GM21526 (cell line): ENCODE results near the gene NR3C1.
A peak's percentile ranks its signal among the peaks of the same experiment; 100 is the strongest.

ENCODE experiments used
- ATAC-seq: cut with Tn5 transposase; IDR thresholded peaks from one replicate; pipeline ENCODE4 v1.9.1; 2021; ENCODE audit warnings: moderate library complexity; ENCODE audit not compliant: unreplicated experiment, low FRiP score

NR3C1 gene

DNA sequence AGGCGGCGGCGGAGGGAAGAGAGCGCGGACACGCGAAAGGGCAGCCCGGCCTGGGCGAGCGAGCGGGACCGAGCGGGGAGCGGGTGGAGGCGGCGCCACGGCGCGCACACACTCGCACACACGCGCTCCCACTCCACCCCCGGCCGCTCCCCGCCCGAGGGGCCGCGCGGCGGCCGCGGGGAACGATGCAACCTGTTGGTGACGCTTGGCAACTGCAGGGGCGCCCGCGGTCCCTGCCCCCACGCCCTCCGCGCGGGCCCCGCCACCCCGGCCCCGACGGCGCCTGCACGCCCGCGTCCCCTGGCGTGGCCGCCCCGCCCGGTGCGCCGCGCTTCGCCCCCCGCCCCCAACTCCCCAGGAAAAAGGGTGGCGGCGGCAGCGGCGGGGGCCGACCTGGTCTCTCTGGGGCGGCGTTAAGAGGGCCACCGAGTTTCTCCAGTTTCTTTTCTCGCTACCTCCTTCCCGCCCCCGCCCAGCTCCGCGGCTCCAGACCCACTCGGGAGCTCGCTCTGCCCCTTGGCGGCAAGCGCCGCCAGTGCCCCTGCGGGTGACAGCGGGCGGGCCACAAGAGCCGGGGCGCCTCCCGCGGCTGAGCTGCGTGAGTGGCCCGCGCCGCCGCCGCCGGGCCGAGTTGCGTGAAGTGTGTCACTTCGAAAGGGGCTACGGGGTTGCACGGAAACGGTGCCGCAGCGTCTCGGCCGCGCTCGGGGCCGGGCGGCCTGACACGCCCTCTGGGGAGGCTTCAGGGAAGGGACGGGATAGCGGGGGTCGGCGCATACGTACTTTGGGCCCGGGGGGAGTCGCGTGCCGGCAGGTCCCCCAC lies at the start of gene NR3C1:
NR3C1 (minus strand) TSS at position 94 of the 823 bp plus-strand sequence. CDS start 2,847 bp downstream, outside the sequence.
- ATAC-seq: peak; percentile 51

DNA sequence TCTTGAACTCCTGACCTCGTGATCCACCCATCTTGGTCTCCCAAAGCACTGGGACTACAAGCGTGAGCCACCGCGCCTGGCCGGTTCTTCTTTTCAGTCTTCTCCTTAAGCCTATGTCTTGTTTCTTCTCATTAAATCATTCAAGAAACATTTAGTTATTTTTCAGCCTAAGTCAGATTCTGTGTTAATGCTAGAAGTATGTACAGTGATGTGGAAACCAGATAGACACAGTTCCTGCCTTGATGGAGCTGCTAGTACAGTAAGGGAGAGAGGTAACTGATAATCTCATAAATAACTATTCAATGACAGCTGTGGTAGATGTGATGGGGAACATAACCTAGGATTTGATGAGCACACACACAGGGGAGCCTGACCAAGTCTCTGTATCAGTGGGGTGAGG lies 46.3 kb upstream of the NR3C1 start:
- ATAC-seq: no peak

DNA sequence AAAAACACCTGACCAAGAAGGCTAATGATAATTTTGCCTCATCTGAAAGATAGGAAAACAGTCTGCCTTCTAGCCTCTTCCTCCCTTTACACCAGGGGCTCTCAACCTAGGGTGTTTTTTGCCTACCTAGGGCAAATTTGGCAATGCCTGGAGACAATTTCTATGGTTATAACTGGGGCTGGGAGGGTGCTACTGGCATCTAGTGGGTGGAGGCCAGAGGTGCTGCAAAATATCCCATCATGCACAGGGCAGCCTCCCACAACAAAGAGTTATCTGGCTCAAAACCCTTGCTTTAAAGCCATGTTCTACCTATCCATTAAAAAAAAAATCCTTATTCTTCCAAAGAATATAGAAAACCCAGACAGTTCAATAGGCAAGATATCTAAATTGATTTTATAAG lies 45.0 kb upstream of the NR3C1 start:
- no peak for ATAC-seq

DNA sequence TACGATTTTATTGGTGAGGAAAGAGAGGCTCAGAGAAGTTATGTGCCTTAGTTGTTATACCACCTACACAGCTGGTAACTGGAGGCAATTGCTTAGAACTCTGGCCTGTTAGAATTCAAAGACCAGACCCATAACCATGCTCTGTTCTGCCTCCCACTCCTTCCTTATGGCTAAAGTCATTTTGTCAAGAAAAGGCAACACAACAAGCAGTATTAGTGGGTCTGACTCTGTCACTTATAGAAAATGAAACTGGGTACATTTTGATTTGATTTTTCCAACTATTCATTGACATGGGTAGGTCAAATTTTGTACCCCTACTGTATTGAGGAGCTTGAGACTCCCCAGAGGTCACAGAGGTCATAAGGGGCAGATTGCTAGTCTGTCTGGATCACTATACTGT lies 44.5 kb upstream of the NR3C1 start:
- no peak for ATAC-seq

DNA sequence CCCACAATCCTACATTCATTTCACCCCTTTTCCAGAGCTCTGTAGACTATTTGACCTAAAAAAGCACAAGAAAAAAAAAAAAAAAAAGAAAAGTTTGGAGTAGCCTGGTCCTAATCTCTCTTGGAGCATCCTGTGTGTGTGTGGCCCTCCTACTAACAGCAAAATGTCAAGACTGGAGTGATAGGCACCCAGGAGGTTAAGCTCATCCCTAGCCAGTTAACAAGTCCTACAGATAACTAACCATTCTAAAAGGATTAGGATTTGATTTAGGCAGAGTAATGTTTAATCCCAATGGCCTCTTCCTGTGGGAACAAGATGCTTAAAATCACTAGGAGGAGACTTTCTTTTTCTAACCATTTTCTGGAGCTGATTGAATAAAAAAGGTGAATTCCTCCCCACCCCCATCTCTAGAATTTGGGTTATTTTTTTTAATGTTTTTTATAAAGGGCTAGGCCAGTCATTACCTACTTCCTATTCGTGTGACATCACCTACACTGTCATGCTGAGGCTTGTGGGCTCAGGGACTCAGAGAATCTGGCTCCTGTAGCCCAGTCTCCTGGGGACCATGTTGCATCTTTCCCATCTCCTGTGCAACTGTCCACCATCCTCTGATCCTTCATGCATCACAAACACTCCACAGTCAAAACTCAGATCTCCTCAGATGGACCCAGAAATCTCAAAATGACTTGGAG lies 43.2 kb upstream of the NR3C1 start:
- ATAC-seq: no peak

DNA sequence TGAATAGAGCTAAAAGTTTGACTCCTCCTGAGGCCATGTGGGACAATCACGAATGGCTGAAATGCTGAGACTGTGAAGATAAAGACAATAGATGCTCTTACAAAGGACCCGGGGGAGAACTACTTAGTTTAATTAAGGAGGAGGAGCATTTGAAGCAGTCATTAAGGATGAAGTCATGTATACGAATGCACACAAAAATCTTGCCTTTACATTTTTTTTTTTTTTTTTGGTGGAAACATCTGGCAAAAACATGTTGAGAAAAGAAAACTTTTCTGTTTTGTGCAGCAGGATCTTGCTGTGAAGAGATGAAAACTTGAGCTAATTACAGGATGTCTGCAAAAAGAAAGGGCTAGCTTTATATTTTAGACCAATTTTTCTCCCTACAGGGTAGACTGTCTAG lies 42.3 kb upstream of the NR3C1 start:
- ATAC-seq: no peak

DNA sequence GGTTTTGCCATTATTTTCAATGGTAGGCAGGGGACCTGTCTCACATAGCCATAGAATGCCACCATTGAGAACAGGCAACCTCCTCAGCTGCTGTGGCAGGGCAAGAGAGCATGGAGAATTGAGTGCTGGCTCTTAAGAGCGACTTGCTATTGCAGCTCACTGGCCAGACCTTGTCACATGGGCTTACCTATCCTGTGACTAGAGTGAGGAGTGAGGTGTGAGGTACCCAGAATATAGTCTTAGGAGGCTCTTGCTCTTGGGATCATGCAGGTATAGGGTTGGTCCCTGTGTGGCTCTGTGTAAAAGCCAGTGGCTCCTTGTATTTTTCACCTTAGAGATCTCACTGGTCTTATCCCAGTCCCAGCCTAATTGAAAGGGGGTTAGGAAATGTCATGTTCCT lies 39.8 kb upstream of the NR3C1 start:
- ATAC-seq: no peak

DNA sequence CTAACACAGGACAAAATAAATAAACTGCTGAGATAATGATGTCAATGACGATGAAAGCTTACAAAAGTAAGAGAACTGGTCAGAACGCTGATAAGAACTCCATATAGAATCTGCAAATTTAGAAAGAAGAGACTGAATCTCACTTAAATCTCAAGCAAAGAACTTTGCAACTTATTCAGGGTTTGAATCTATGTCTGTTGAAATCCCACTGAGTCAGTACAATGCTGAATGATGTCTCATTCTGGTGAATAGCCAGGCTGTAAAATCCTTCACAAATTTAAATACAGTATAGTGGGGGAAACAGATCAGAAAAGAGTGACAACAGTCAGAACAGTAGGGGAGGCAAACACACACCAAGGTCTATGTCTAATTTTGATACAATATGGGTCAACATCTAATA lies 38.9 kb upstream of the NR3C1 start:
- no peak for ATAC-seq

DNA sequence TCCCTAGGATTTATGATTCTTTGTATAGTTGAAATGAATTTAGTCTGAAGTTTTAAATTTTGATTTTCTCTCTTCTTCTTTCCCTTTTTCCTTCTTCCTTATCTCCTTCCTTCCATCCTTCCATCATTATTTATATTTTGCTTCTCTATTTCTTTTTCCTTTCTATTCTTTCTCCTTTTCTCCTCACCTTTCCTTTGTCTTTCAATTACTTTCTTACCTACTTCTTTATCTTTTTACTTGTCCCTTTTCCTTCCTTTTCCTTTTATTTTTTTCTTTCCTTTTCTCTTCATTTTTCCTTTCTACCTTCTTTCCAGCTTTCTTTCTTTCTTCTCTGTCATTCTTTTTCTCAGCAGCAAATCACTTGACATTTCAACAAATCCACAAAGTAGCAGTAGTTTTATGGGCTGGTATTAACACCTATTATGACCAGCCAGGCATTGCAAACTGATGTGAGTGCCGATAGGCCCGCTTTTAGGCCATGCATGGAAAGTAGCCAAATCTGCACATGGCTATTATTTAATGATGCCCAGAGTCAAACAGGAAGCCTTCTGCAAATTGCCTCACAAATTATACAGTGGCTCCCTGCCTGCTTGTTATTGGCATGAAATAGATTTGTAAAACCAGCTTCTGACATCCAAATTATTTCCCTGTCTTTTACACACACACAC lies 37.1 kb upstream of the NR3C1 start:
- ATAC-seq: no peak

DNA sequence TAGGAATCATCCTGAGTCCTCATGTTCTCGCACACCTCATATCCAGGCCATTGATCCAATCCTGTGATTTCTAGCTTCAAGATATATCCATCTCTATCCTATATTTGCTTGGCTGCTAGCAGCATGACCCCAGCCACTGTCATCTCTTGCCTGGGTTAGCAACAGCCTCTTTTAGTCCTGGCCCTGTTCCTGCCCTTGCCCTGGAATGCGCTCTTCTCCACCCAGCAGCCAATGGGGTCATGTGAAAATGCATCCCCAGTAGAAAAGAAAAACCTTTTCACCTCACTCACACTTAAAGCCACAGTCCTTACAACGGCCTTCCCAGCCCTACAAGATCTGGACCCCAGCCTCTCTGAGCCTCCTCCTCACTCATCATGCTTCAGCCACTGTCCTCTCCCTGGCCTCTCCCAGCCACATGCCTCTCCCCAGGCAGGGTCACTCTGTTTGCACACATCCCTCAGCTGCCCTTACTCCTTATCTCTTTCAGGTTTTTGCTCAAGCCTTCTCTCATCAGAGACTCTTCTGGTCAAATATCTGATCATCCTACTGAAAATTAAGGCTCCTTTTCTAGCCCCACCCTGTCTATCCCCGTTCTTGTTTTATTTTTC lies 34.3 kb upstream of the NR3C1 start:
- ATAC-seq: no peak

DNA sequence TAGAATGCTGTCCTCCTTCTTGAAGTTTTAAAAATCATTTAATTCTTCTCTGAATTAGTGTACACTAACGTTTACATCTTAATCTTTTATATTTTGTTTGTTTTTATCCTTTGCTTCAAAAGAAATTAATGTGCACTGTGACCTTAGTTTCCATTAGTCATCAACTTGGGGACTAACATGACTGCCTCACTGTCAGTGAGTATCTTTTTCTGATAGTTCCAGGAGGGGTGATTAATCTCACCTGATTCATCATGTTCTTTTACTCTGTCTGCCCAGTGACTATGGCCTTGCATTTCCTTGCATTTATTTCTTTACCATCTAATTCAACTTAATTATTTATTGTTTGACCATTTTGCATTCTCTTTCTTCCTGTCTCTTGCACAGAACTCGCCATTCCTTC lies 33.4 kb upstream of the NR3C1 start:
- no peak for ATAC-seq

DNA sequence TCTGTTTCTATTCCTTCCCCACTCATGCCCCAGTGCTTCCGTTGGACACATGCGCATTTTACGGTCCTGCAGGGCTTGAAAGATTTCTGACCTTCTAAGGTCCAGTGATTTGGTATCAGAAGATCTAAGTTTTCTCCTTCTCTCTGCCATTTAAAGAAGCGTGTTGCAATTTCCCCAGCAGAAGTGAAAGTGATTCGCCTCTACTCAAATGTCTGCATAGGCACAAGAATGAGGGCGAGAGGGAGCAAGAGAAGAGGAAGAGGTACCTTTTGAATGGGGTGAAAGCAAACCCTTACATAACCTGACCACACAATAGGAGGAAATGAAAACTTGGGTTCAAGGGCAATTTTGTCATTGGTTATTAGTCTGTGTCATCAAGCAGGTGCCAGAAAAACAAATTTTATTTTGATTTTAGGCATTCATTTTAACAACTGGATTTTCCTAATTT lies 31.7 kb upstream of the NR3C1 start:
- ATAC-seq: peak; percentile 86

DNA sequence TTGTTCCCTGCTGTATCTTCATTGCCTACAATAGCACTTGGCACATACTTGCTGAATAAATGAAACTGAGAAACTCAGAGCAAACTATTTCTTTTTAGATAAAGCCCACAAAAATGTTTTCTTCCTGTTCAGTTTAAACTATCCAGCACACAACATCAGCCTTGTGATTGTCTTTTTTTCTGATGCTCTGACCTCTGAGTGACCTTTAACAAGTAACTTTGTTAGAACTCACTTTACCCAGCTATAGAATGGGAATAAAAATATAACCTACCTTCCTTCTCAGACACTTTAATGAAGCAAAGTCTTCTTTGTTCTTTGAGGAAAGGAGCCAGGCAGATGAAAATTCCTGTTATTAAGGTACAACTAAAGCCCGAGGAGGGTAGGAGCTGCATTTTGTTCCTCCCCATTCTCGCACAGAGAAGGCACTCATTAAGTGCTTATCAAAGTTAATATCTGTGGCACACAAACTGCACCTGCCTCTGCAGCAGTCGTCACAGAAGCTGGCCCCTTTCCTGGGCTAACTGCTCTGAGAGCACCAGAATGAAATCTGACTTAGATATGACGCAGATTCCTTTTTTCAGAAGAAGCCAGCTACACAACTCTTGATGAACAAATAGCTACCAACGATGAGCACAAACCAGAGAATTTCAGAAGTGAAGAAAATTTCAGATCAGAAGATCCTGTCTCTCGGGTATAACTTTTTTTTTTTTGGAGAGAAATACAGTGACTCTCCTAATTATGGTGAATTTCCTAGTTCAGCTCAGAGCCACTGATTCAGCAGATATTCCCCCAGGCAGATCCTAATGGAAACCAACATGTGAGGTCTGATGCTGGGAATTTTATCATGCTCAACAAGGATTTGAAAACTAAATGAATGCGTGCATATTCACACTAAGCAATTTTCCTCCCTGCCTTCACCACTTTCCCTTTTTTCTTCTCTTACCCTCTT lies 31.0 kb upstream of the NR3C1 start:
- ATAC-seq: no peak

DNA sequence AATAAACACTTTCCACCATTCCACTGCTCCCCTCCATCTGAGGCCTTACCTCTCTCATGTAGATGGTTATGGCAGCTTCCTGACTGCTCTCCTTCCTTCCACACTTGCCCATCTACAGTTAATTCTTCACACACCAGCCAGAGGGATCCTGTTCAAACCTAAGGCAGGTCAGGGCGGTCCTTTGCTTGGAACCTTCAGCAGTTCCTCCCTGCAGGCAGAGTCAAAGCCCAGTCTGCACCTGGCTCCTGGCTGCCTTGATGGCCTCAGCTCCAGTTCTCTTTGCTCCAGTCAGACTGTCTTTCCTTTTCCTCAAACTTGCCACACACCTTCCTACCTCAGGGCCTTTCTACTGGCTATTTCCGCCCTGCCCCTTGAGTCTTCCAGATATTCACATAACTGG lies 30.2 kb upstream of the NR3C1 start:
- ATAC-seq: no peak

DNA sequence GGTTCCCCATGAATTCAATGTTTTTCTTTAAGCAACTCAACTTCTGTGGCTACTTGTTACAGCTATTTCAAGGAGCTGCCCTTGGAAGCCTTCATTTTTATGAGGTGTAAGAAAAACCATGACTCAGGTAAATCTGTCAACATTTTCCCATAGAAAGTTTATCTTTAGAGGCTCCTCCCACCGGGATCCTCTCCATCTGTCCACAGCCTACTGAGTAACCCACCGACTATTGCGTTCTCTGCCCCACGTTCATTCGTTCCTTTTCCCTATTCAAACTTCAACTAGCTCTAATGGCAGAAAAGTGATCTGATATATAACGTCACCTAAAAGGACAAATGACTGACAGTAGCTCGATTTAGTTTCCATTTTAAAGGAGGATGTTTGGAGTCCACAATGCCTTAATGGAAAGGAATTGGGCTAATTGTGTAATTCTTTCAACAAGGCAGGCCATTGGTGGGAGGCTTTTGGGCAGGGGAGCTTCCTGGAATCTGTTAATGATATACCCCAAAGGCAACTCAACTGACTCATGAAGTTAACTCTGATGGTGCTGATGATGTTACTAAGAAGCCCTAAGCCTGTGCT lies 29.3 kb upstream of the NR3C1 start:
- ATAC-seq: no peak

DNA sequence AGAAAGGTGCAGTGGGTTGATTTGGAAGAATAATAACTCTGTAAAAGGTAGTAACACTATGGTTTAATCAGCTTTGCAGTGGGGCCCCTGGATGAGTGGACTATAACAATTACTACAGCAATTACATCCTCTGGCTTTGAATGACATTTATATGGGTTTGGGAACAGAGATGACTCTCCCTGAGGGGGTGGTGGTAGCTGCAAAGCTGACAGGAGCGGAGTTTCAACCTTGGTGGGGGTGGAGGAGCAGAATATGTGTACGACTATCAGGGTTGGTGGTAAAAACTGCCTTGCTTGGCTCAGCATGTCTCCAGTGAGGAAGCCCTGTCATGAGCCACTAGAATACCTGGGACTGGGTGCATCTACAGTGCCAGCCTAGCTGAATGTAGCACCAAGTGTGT lies 28.3 kb upstream of the NR3C1 start:
- no peak for ATAC-seq

DNA sequence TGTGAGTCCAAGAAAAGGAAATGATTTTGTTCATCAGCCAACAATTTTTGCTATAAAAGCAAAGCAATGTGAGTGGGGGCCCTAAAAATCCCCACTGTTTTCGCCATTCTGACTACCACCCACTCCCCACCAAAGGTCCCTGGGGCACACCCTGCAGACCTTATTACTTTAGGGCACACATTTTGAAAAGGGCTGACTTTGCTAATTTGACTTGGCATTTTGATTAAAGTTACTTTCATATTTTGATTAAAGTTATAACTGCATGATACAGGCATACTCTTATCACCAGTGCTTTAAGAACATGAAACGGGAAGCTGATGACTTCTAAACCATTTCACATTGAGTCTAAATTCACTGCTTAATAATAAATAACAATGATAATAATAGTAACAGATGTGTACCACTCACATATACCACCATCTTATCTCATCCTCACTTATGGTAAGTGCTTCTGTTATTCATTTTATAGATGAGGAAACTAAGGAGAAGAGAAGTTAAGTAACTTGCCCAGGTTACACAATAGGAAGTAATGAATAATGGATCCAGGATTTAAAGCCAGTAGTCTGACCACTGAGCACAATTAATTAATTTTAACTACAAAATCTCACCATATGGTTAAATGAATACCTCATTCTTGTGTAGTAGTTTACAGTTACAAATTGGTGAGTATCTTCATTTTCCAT lies 25.4 kb upstream of the NR3C1 start:
- ATAC-seq: no peak

DNA sequence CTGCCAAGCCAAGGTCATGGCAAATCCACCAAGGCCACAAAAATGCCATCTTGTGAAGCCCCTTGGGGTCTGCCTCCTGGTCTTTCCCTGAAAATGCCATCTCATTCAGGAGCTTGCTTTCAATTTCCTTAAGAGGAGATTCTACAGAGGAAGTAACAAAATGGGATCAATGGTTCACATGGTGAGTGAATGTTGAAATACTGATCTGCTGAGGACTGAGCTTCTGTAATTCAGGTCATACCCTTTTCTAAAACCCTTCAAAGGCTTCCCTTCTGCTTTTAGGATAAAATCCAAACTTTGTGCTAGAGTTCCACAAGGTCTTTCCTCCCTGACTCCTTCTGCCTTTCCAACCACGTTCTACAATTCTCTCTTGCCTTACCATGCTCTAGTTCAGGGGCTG lies 24.7 kb upstream of the NR3C1 start:
- ATAC-seq: no peak

DNA sequence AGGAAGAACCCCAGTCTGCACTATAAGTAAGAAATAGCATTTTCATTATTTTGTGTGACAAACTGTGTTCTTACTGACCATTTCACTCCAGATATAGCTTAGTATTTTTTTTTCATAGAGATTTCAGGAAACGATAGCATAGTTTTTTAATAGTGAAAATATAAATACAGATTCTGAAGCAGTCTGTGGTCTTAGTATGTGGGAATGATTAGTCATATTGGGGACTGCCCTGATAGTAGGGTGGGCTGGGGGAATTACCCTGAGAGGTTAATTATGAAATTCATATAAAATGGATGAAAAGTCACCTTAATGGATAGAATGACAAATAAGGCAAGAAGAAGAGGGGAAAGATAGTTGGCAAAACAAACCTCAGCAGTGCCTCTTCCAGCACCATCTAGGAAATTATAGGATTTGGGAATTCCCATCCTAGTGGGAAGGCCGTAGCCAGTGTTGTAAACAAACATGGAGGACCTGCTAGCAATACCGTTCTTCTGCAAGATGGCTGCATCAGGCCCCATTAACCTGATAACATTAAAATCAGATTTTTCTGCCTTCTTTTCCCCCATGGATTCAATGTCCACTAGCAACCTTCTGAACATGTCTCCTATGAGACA lies 23.7 kb upstream of the NR3C1 start:
- no peak for ATAC-seq
